ENCODE measurements around the gene ACAN.

The ACAN gene

DNA sequence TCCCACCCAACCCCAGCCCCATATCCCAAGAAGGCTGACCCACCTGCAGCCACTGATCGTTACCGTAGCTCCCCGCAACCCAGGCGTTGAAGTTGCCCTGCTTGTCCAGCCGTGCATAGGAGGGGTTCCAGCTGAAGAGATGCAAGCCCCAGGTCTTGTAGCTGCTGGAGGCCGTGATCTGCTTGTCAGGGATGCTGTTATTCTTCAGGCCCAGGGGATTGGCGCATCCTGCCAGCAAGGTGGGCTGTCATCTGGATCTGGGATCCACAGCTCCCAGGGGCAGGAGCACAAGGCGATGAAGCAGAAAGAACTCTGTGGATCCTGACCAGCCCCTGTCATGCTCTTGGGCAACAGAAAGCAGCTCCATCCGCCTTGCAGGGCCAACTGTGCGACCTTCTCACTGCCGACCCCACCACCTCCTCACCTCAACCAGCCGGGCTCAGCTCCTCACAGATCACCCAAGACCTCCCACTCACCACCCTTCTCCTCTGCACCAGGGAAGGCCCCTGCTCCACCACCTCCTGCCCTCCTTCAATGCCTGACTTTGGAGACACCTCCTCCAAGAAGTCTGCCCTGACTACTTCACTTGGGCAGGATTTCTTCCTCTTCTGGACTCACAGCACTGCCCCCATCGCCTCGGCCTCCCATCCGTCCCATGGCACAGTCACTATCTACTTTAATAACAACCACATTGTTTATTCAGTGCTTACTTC is 98.4 kb downstream of the ACAN start:
- no peak for DNase-seq (ENCODE audit: low read depth in 2 of 2)

DNA sequence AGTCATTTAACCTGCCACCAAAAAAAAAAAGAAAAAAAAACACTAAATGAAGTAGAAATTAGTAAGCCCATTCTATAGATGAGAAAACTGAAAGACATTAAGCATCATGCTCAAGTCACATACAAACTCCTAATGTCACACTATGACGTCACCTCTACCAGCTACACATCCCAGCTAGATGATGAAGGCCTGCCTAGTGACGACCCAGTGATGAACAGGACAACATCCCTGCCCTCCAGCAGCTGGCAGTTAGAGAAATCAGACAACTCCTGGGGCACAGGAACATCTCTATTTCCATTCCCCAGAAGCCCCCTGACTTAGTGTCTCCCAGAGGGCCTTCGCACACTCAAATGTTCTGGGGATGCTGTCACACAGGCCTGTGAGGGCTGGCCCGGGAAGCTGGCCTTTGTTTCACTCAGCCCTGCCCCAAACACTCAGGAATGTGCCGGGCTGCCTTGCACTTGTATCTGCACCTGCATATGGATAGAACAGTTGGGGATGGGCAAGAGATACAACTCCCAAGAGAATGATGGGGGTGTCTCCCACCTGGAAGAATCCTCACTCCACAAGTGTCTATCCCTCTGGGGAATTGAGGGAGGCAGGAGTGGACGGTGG is 99.1 kb downstream of the ACAN start:
- DNase-seq (ENCODE audit: low read depth in 2 of 2): no peak

DNA sequence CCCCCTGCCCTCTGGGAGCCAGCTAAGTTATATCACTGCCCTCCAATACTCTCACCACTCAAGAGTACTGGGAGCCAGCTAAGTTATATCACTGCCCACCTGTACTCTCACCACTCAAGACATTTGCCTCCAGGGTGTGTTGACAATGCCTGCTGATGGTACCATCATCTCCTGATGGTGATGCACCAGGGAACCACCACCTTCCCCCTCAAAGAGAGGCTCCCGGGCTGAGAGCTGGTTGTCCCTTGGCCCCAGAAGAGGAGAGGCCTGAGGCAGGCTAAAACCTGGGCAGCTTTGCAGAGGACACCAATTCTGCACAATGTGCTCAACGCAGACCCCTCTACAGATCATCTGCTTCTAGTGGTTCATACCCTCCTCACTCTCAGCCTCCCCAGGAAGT is 99.6 kb downstream of the ACAN start:
- DNase-seq (ENCODE audit: low read depth in 2 of 2): no peak

DNA sequence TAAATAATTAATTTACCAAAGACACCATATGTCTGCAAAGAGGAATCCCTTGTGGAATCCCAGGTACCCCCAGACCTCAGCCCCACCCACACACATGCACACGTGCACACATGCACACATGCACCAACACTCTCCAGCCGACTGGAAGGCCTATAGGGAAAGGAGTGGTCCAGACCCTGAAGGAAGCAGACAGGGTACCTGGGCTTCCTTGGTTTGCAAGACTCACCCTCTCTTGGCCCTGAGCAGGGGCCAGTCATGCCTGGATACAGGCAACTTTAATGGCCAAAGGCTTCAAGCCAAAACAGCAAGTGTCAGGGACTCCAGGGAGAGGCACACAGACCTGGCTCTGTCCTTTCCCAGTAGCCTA is 101.0 kb downstream of the ACAN start:
- no peak for DNase-seq (ENCODE audit: low read depth in 2 of 2)

DNA sequence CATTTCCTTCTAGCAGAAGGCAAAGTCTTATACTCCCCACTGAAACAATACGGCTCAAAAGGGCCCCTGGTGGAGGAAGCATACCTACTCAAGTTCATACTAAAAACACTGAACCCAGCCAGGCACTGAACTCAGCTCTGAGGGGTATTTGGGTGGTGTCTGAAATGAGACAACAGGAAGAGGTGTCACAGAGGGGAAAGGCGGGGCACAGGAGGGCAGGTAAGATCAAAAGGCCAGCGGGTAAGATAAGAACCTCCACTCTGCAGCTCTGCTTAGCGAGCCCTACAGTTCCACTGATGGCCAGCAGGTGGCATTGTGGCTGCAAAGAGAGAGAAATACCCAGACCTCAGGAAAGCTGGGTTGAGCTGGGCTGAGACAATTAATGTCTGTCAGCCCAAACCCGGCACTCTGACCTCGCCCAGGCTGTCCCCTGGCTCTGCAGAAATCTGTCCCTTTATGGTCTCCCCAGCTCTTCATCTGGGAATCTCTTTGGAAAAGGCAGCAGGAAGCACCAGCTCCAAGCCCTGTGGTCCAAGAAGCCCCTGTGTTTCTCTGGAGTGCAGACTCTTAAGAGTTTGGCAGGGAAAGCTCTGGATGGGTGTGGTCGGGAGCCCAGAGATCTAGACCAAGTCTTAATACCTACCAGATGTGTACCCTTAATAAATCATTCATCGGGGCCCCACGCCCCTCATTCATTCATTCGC is 101.5 kb downstream of the ACAN start:
- peak; percentile 86 to 93 for DNase-seq (ENCODE audit: low read depth in 2 of 2)

DNA sequence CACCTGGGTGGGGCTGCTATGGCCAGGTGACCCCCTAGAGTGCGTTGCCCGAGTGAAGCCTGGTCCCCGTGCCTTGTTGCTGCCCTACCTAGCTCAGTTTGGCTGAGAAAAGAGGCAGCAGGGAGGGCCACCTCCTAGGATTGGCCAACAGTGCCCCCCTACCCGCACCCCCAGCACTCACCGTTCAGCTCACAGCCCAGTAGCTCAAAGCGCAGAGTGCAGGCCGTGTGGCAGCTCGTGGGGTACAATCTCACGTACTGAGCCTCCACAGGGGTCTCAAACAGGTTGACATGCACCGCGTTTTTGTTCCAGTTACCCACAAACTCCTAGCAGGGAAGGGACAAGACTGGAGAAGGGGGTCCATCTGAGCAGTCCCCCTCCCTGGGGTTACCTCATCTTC is 102.3 kb downstream of the ACAN start:
- no peak for DNase-seq (ENCODE audit: low read depth in 2 of 2)

DNA sequence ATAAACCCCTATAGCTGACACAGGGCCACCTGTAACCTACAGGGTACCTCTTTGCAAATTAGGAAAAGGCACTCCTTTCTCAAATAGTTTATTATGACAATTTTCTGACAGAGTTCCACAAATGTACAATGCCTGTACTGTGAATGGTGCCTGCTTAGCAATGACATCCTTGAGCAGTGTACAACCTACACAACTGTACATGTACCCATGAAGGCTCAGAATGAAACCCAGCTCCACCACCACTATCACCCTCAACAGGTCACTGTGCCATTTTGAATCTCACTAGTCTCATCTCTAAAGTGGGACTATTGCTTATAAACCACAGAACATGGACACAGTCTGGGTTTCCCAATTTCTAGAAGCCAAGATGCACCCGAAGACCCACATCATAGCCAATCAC is 102.9 kb downstream of the ACAN start:
- DNase-seq (ENCODE audit: low read depth in 2 of 2): no peak

DNA sequence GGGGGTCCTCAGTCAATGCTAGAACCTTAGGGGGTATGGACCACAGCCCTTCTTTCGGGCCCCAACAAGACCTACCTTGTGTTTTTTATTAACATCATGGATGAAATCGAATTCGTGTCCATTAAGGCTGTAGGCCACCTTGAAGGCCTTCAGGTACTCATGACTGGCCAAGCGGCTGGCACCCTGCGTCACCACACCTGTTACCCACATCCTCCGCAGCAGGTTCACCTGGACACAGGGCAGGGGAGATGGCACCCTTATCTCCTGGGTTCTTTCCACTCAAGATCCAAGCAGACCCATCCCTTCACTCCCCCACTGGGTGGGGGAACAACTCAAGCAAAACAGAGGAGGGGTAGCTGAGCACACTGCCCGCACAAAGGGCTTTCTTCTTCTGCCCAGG is 103.3 kb downstream of the ACAN start:
- DNase-seq (ENCODE audit: low read depth in 2 of 2): no peak

DNA sequence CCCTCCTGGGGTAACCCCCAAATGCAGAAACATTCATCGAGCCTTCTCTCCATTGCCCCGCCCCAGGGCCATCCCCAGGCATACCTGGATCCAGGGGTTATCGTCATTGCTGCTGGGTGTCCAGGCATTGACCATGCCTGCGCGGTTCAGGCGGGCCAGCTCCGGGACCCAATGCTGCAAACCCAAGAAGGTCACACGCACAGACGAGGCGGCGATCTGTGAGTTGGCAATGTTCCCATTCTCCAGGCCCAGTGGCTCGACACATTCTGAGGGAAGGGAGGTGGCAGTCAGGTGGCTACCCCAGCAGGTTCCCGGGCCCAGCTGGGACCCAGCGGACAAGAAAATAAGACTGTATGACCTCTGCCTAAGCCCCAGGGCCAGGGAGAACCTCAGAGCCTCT is 103.9 kb downstream of the ACAN start:
- no peak for DNase-seq (ENCODE audit: low read depth in 2 of 2)

DNA sequence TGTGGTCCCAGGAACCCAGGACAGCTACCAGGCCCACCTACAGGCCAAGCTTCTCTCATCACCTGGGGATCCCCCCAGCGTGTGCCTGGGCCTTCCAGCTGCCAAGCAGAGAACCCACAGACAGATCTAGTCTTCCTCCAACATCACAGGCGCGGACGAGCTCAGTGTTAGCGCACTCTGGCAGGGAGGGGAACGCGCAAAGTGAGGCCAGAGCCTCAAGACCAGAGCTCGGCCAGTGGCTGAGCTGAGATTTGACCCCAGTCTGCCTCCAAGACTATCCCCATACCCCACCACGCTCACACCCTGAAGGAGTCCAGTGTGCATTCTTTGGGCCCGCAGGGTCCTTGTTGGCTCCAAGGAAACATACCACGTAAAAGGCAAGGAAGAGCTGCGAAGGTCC is 104.9 kb downstream of the ACAN start:
- no peak for DNase-seq (ENCODE audit: low read depth in 2 of 2)

DNA sequence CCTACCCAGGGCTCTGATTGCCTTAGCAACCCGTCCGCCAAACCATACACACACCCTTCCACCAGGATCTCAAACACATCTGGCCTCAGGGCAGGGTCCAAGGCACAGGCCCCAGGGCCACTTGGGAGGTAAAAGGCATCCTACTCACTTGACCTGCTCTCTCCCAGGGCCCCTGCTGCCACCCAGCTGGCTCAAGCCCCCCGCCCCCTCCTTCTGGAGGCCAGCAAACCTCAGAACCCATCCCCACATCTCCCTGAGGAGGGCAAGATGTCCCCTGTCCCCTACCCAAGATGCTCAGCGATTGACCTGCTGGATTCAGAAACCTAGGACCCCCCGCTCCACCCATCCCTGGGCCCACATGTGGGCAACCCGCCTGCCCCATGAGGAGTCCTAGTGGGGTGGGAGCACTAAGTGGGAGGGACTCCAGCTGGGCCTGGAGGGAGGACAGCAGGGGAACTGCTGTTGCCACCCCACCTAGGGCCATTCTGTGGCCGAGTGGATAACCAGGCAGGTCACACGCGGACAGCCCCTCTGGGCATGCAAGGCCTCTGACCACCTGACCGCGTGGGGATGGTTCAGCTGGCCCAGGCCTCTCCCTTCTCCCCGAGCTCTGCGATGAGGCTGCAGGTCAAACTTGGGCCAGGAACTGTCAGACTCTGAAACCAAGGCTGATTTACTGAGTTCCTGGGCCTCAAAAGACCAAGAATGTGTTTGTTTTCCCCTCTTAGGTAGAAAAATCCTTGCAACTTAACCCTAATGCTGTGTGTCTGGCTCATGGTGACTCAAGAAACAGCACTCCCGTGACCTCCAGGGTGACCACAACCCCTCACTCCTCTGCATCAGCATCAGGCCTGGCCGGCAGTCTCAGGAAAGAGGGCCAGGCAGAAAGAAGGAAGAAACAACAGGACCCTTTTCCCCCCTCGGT is 105.7 kb downstream of the ACAN start:
- DNase-seq (ENCODE audit: low read depth in 2 of 2): no peak

DNA sequence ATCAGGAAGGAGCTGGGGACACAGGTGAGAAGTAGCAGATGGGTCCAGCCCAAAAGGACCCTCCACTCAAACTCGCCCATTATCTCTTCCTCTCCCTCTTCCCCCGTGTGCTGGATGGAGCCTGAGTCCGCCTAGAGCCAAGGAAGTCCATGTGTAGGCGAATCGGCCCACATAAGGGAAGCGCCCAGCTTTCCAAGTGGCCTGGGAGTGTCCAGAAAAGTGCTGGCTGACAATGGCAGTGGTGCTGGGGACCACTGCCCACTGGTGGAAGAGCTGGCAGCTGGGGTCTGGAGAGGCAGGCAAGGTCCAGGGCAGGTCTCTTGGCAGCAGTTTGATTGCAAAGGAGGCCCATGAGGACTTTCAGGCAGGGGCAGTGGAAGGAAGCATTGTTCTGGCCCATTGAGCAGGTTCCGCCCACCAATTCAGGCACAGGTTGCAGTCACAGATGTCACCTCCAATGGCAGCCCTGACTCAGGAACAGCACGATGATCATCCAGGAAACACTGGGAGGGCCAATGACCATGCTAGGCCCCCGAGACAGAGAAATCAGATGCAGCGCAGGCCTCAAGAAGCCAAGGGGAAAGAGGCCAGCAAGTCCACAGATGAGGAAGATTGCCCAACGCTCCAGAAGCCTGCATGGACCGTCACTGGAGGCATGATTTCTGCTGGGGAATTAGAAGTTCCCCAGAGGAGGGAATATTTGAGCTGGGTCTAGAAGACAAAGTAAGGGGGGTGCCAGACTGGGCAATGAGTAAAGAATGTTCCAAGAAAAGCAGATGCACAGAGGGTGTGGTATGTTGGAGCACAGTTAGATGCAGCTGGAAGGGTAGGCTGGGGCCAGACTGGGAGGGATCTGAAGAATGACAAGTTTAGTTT is 107.0 kb downstream of the ACAN start:
- DNase-seq (ENCODE audit: low read depth in 2 of 2): no peak

DNA sequence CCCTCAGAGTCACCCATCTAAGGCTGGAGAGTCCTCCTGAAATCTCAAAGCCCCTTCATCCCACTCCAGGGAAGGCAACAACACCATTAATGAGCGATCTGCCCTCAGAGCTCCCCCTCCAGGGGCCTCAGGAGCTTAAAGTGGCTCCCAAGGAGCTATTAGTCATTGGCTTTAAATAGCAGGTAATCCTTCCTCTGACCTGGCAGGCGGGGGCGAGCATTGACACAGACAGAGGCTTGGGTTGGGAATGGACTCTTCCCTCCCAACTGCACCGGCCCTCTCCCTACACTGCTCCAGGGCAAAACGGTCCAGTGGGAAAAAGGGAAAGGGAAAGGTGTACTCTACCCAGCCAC is 108.5 kb downstream of the ACAN start:
- no peak for DNase-seq (ENCODE audit: low read depth in 2 of 2)

DNA sequence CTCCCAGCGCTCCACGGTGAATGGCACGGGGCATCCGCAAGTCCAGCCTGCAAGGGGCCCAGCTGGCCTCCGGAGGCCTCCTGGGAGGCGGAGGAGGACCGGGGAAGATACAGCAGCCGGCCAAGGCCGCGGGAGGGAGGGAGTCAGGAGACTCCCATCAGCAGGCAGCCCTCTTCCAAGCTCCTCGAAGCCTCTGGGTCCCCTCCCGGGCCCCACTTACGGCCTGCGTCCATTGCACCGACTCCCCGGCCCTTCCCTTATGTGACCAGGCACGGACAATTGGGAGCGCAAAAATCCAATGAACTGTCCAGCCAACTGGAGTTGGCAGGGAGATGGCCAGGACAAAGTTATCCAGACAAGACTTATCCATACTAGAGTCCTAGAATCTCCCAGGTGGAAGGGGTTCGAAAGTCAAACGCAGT is 109.3 kb downstream of the ACAN start:
- DNase-seq (ENCODE audit: low read depth in 2 of 2): no peak

DNA sequence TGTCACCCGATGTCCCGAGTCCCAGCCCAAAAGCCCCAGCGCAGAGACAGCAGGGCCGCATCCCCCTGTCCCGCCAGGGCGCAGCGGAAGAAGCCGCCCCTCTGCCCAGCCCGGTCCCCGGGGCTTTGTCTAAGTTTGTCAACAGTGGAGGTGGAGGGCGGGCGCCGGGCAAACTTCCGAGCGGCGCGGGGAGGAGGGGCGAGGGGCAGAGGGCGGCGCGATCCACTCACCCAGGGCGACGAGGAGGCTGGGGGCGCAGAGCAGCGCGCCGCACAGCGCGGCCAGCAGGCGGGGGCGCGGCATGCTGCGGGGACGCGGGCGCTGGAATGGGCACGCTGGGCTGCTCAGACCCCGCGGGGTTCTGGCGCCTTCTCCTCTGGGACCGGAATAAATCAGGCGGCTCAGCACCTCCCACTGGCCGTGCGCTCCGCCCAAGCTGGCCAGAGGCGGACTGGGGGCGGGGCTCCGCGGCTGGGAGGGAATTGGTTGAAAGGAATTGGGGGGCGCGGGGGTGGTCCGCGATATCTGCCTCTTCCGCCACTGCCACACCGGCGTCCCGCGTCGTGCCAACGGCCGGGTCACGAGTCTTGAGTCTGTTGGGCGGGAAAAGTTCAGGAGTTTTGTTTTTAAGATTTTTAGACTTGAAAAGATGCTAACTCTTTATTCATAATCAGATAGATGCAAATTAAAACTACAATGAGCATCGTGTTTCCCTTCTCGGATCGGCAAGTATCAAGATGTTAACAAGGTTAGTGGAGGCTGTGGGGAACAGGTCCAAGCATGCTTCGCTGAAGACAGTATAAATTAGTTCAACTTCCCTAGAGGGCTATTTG is 110.0 kb downstream of the ACAN start, which contains the start of gene MFGE8:
Gene MFGE8, minus strand, starts transcription at position 363 of the 833 bp plus-strand sequence. Its CDS starts 60 bp downstream, at position 303.
- DNase-seq (ENCODE audit: low read depth in 2 of 2): peak; percentile 27 to 52

DNA sequence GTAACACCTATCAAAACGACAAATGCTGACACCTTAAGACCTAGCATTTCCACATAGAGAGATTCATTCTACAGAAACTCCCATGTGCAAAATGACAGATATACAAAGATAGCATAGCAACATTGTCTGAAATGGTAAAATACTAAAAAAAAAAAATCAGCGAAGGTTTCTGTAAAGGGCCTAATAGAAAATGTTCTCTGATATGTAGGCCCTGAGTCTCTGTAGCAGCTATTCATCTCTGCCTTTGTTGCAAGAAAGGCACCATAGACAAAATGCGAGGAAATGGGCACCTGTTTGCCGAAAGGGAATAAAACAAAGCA is 110.6 kb downstream of the ACAN start:
- DNase-seq (ENCODE audit: low read depth in 2 of 2): no peak

DNA sequence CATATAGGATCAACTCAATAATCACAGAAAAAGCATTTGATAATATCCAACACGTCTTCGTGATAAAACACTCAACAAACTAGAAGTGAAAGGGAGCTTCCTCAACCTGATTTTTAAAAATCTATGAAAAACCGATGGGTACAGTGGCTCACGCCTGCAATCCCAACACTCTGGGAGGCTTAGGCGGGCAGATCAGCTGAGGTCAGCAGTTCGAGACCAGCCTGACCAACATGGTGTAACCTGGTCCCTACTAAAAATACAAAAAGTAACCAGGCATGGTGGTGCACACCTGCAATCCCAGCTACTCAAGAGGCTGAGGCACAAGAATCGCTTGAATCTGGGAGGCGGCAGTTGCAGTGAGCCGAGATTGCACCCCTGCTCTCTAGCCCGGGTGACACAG is 112.1 kb downstream of the ACAN start:
- no peak for DNase-seq (ENCODE audit: low read depth in 2 of 2)

DNA sequence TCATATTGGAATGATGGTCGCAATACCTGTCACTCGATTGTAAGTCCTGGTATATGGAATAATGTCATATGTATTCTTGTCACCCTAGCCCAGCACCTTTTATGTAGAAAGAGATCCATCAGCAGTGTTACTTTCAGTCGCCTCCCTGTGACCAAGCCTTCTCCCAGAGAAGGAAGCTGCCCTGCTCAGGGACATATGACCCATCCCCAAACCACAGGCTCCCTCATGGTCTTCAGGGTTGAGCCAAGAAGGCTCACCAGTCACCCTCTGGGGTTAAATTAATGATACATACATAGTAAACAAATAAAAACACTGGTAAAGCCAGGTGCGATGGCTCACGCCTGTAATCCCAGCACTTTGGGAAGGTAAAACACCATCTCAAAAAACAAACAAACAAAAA is 114.5 kb downstream of the ACAN start:
- DNase-seq (ENCODE audit: low read depth in 2 of 2): no peak

DNA sequence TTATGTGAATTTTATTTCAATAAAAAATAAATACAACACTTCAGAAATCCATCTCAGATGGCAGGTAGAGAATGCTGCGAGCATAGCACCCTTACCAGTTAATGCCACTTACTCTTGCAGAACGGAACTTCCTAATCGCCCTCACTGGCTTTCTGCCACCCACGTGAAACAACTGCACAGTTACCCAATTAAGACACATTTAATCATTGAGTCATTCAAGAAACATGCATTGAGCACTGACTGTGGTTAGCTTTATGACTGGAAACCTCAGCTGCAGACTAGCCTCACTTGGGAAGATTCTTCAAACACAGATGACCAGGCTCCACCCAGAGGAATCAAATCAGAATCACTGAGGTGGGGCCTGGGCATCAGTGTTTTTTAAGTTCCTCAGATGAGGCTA is 115.5 kb downstream of the ACAN start:
- no peak for DNase-seq (ENCODE audit: low read depth in 2 of 2)

DNA sequence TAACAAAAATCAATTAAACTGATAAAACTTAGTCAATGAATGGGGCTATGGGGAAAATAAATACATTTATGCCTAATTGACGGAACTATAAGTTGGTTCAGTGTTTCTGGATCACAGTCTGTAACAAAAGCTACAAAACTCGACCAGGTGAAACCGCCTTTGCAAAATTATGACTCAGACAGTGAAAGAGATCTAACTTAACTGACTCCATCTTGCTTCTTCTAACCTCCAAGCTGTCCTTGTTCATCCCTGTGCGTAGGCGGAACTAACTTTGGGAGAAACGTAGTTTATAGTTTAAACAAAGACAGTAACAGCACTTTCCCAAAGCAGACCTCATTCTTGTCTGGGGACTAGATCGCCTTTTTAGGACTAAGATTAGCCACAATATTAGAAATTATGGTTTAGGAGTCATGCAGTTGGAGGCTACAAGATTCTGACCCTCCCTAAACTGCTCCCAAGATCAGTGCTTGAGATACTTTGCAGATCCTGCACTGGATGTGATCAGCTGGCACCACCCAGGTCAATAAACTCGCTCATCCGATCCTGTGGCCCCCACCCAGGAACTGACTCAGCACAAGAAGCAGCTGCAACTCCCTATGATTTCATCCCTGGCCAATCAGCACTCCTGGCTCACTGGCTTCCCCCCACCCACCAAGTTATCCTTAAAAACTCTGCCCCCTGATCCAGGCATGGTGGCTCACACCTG is 117.1 kb downstream of the ACAN start:
- no peak for DNase-seq (ENCODE audit: low read depth in 2 of 2)

Data from stimulated activated CD4-positive, alpha-beta T cell treated with anti-CD3 and anti-CD28 coated beads, Interleukin-1b, Interleukin-23, amount 100 ng/mL, for 1 hour (primary cell).